A673 (cell line): ENCODE results near the gene MRRF. TPM values are rescaled to one million over a fixed set of nuclear protein-coding genes. Genes with fewer than 3 reads are reported as not detected.

Source experiments
- BruUV-seq: library from RNA; stranded (reverse); fragments of 400-500 nt; replicated peaks from 2 replicates; lab custom pipeline; 2021; lab: Mats Ljungman, UMichigan
- CTCF ChIA-PET: fragments of 300-600 bp; sonication (Branson Sonifier 250); formaldehyde crosslinking; loops from one replicate; lab custom pipeline; 2022; ENCODE audit warnings: antibody characterized with exemption; lab: Charles Lee
- POLR2A ChIA-PET: fragments of 300-600 bp; sonication (Branson Sonifier 250); formaldehyde crosslinking; loops from one replicate; lab custom pipeline; 2022; ENCODE audit warnings: antibody characterized with exemption; ENCODE audit not compliant: low non-redundant PET; lab: Charles Lee
- DNase-seq: peaks from one replicate; pipeline ENCODE4 v3.0.0-alpha.2; 2015; ENCODE audit warnings: low spot score
- H3K27ac ChIP-seq: fragments of 200-600 bp; sonication (generic); 2 replicates; pipeline ENCODE4 v1.5.1; 2016; ENCODE audit warnings: mixed run types, low read depth, mild to moderate bottlenecking, mixed read lengths, antibody characterized with exemption, low read length; ENCODE audit not compliant: poor library complexity, severe bottlenecking
- H3K27me3 ChIP-seq: fragments of 200-600 bp; sonication (generic); replicated peaks from 2 replicates; pipeline ENCODE4 v1.6.1; 2017; ENCODE audit warnings: mixed run types, low read depth, mild to moderate bottlenecking, mixed read lengths, antibody characterized with exemption, low read length; ENCODE audit not compliant: insufficient read depth, poor library complexity
- H3K36me3 ChIP-seq: fragments of 200-600 bp; sonication (generic); 2 replicates; pipeline ENCODE4 v1.6.1; 2016; ENCODE audit warnings: mixed run types, mild to moderate bottlenecking, mixed read lengths, antibody characterized with exemption, low read length; ENCODE audit not compliant: insufficient read depth, poor library complexity, severe bottlenecking
- H3K4me1 ChIP-seq: fragments of 200-600 bp; sonication (generic); 2 replicates; pipeline ENCODE4 v1.6.1; 2017; ENCODE audit warnings: mixed run types, mild to moderate bottlenecking, mixed read lengths, antibody characterized with exemption, low read length; ENCODE audit not compliant: insufficient read depth, poor library complexity, severe bottlenecking
- H3K4me3 ChIP-seq: fragments of 200-600 bp; sonication (generic); 2 replicates; pipeline ENCODE4 v1.5.1; 2016; ENCODE audit warnings: low read depth, mixed run types, mild to moderate bottlenecking, mixed read lengths, low read length; ENCODE audit not compliant: poor library complexity, severe bottlenecking
- H3K9me3 ChIP-seq: fragments of 200-600 bp; sonication (generic); 2 replicates; pipeline ENCODE4 v1.6.1; 2016; ENCODE audit warnings: mixed run types, low read depth, mild to moderate bottlenecking, mixed read lengths, antibody characterized with exemption, low read length; ENCODE audit not compliant: poor library complexity, severe bottlenecking
- EZH2 ChIP-seq: fragments of 200-600 bp; sonication (generic); IDR thresholded peaks from 2 replicates; pipeline ENCODE4 v1.6.1; 2017; ENCODE audit warnings: borderline replicate concordance, low read depth, mild to moderate bottlenecking, mixed read lengths, antibody characterized with exemption, low read length; ENCODE audit not compliant: poor library complexity, severe bottlenecking
- intact Hi-C: fragments of 100-400 bp; cut with micrococcal nuclease; formaldehyde crosslinking; loops from one replicate; pipeline ENCODE4 v1.10.0; 2022; ENCODE audit not compliant: unreplicated experiment
- total RNA-seq: library from RNA; stranded (reverse); gene quantifications from 2 replicates; pipeline ENCODE4 v1.2.3, GENCODE V29; 2021
- TF ChIP-seq, protein P1 (sequence below): fragments of 300-800, 200-600 bp; sonication (generic); conservative IDR thresholded peaks from 2 replicates; pipeline ENCODE4 v1.5.1; 2017; ENCODE audit warnings: low read depth, mild to moderate bottlenecking, antibody characterized with exemption, low read length, moderate library complexity, mixed read lengths

Gene MRRF
- total RNA-seq, 1 experiment from 2014 or later = 44.9 TPM

DNA sequence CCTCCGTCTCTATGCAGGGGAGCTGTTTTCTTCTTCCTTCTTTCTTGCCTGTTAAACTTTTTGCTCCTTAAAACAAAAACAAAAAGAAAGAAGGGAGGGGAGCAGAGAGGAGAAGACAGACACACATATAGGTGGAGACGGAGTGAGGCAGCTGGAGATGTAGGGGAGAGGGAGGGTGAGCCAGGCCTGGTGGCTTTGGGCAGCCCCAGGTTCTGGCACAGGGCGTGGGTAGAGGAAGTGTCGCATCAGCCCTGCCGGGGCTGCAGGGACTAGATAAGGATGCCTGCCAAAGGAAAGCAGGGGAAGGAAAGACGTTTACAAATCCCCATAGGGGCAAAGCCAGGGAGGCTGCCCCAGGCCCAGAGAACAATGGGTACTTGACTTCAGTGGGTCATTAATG lies 67.4 kb downstream of the MRRF start:
- Histone ChIP-seq H3K4me3 (no peak overlapping the region), H3K27me3 (no peaks in the 10 kb centered on the region), H3K9me3 (no peaks in the 10 kb centered on the region), H3K4me1 (no peaks in the 10 kb centered on the region), H3K27ac (no peak overlapping the region), H3K36me3 (no peaks in the 10 kb centered on the region)
- ChIA-PET POLR2A (no interaction called here), CTCF (no interaction called here)
- BruUV-seq = no TSS peak
- DNase-seq = no peak
- TF ChIP-seq, protein P1, sequence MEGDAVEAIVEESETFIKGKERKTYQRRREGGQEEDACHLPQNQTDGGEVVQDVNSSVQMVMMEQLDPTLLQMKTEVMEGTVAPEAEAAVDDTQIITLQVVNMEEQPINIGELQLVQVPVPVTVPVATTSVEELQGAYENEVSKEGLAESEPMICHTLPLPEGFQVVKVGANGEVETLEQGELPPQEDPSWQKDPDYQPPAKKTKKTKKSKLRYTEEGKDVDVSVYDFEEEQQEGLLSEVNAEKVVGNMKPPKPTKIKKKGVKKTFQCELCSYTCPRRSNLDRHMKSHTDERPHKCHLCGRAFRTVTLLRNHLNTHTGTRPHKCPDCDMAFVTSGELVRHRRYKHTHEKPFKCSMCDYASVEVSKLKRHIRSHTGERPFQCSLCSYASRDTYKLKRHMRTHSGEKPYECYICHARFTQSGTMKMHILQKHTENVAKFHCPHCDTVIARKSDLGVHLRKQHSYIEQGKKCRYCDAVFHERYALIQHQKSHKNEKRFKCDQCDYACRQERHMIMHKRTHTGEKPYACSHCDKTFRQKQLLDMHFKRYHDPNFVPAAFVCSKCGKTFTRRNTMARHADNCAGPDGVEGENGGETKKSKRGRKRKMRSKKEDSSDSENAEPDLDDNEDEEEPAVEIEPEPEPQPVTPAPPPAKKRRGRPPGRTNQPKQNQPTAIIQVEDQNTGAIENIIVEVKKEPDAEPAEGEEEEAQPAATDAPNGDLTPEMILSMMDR = no peak
- TF ChIP-seq EZH2 = no peak
- intact Hi-C loops = no loop called here

DNA sequence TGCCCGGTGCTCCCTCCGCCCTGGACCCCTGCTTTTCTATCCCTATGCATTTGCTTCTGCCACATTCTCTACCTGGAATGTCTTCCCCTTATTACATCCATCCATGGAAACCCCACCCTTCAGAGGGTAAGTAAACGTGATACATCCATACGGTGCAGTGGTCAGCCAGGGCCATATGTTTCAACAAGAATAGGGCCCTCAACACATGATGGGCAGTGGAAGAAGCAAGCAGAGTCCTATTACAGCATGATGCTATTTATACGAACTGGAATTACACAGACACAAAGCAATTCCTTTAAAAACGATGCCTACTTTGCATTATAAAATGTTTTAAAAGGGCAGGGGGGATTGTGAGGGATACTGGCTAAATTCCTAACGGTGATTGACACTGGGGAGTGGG lies 68.0 kb downstream of the MRRF start:
- H3K27me3 ChIP-seq = no peaks in the 10 kb centered on the region
- H3K9me3 ChIP-seq = no peaks in the 10 kb centered on the region
- BruUV-seq = no TSS peak
- no peaks in the 10 kb centered on the region for H3K4me1 ChIP-seq
- H3K27ac ChIP-seq = no peak overlapping the region
- intact Hi-C loops = no loop called here
- ChIA-PET POLR2A (no interaction called here), CTCF (no interaction called here)
- no peak overlapping the region for H3K4me3 ChIP-seq
- TF ChIP-seq EZH2 = no peak
- no peak for DNase-seq
- no peaks in the 10 kb centered on the region for H3K36me3 ChIP-seq

DNA sequence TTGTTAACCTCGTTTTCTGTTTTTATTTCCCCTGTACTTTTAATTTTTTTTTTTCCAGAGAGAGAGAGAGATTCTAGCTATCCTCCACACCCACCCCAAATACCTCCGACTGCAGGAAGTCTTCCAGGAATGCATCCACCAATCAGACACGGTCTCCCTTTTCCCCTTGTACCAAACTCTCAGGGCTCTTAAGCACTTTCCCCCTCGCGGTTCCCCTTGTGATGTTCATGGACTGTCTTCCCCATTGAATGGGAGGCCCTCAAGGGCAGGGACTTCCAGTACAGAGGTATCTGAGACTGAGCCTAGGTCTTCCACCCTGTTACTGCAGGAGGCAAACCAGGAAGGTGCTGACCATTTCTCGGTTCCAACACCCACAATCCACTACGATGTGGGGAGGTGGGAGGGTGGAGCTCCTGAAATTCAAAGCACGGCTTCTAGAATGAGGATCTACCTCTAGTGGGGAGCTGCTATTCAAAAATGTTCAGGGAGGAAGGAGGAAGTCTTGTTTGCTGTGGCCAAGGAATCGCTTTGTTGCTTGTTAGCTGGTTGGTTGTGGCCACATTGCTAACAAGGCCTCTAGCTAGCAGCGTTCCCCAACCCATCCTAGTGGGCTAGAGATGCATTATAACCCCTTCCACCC lies 68.6 kb downstream of the MRRF start:
- no peaks in the 10 kb centered on the region for H3K27me3 ChIP-seq
- ChIA-PET CTCF (no interaction called here), POLR2A (no interaction called here)
- intact Hi-C loops = no loop called here
- TF ChIP-seq EZH2 = no peak
- TF ChIP-seq, protein P1 = no peak
- DNase-seq = no peak
- no peaks in the 10 kb centered on the region for H3K4me1 ChIP-seq
- no peaks in the 10 kb centered on the region for H3K36me3 ChIP-seq
- H3K27ac ChIP-seq = no peak overlapping the region
- no peaks in the 10 kb centered on the region for H3K9me3 ChIP-seq
- H3K4me3 ChIP-seq = no peak overlapping the region
- no TSS peak for BruUV-seq

DNA sequence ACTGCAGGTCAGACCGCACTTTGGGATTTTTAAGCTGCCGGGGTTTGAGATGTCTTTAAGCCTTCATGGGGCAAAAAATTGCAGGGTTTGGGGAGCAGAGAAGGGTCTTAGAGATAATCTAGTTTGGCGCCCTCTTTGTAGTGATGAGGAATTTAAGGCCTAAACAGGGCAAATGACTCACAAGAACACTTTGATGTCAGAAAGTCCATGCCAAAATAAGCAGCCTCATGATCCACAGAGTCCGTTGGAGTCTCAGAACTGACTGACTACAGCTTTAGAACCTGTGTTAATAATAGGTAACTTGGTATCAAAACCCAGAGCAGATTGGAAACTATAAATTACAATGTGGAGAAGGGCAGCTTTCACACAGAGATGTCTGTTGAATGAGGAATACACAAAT lies 70.2 kb downstream of the MRRF start:
- no peak for TF ChIP-seq EZH2
- no peaks in the 10 kb centered on the region for H3K36me3 ChIP-seq
- no peaks in the 10 kb centered on the region for H3K27me3 ChIP-seq
- no peak overlapping the region for H3K4me3 ChIP-seq
- no TSS peak for BruUV-seq
- no peaks in the 10 kb centered on the region for H3K9me3 ChIP-seq
- no peak for DNase-seq
- intact Hi-C loops = no loop called here
- ChIA-PET CTCF (no interaction called here), POLR2A (no interaction called here)
- no peaks in the 10 kb centered on the region for H3K4me1 ChIP-seq
- H3K27ac ChIP-seq = no peak overlapping the region
